HepG2 (cell line): ENCODE results near the gene ANKRD17. TPM values are rescaled to one million over a fixed set of nuclear protein-coding genes. Genes with fewer than 3 reads are reported as not detected.

Source experiments
- ATAC-seq: fragments of 200-7000 bp; cut with Tn5 transposase; 3 replicates; pipeline ENCODE4 v1.9.1; 2020; ENCODE audit warnings: mild to moderate bottlenecking, moderate library complexity
- BruUV-seq: library from RNA; stranded (reverse); fragments of 400-500 nt; replicated peaks from 2 replicates; lab custom pipeline; 2021; lab: Mats Ljungman, UMichigan
- CTCF ChIA-PET: fragments of 300-600 bp; formaldehyde crosslinking; extraction: SDS; loops from one replicate; lab custom pipeline; 2021; ENCODE audit warnings: low total read pairs, inconsistent platforms, low intra/inter-chr PET ratio; lab: Yijun Ruan, JAX
- POLR2A ChIA-PET: fragments of 350-600 bp; sonication (Branson Sonifier 250); formaldehyde crosslinking; loops from one replicate; lab custom pipeline; 2020; ENCODE audit warnings: antibody characterized with exemption, inconsistent platforms; lab: Yijun Ruan, JAX
- DNase-seq: peaks from one replicate; pipeline ENCODE4 v3.0.0-alpha.2; 2015; ENCODE audit warnings: low spot score
- FAIRE-seq: peaks from 3 replicates; lab custom pipeline; 2011; peaks lifted over from hg19 to GRCh38; lab: Jason Lieb, UNC
- H2AFZ ChIP-seq: one replicate; pipeline ENCODE4 v1.6.1; 2011; ENCODE audit warnings: low read length, inconsistent platforms
- H3K27ac ChIP-seq: fragments of 300-600 bp; 3 replicates; pipeline ENCODE4 v1.8.0; 2011; ENCODE audit warnings: mixed run types, mild to moderate bottlenecking, mixed read lengths, low read length, inconsistent platforms; ENCODE audit not compliant: insufficient read depth; ENCODE audit errors: extremely low read length
- H3K27me3 ChIP-seq, 2 experiments: fragments of 200-600 bp in 1 of 2; 2 replicates in 1 of 2; 3 replicates in 1 of 2; pipeline versions ENCODE4 v1.6.0 to v1.8.0; 2011; ENCODE audit warnings: low read length in 2 of 2, mild to moderate bottlenecking in 2 of 2, moderate library complexity in 2 of 2, inconsistent platforms in 1 of 2; ENCODE audit not compliant: insufficient read depth in 2 of 2, control insufficient read depth in 1 of 2
- H3K36me3 ChIP-seq, 2 experiments: fragments of 200-600 bp in 1 of 2; replicated peaks in 1 of 2; 2 replicates in 1 of 2; 3 replicates in 1 of 2; pipeline versions ENCODE4 v1.5.1 to v1.8.0; 2011; ENCODE audit warnings: low read length in 2 of 2, inconsistent platforms in 1 of 2; ENCODE audit not compliant: insufficient read depth in 2 of 2, control insufficient read depth in 1 of 2
- H3K4me1 ChIP-seq: 2 replicates; pipeline ENCODE4 v1.5.1; 2012; ENCODE audit warnings: low read length, inconsistent platforms; ENCODE audit not compliant: insufficient read depth
- H3K4me2 ChIP-seq: 2 replicates; pipeline ENCODE4 v1.6.0; 2011; ENCODE audit warnings: low read depth, low read length, inconsistent platforms
- H3K4me3 ChIP-seq, 3 experiments: fragments of 200-600 bp in 1 of 3; sonication (generic), shearing (Covaris generic) in 1 of 3; replicated peaks in 1 of 3; 2 replicates each; pipeline ENCODE4 v1.5.1; 2011 to 2016; ENCODE audit warnings: low read length in 3 of 3, inconsistent platforms in 2 of 3, low read depth in 2 of 3, mild to moderate bottlenecking in 2 of 3, control low read depth in 1 of 3, mixed read lengths in 1 of 3; ENCODE audit not compliant: insufficient read depth in 1 of 3
- H3K79me2 ChIP-seq: one replicate; pipeline ENCODE4 v1.6.1; 2011; ENCODE audit warnings: low read length, inconsistent platforms; ENCODE audit not compliant: insufficient read depth
- H3K9ac ChIP-seq: 2 replicates; pipeline ENCODE4 v1.6.0; 2011; ENCODE audit warnings: mild to moderate bottlenecking, low read depth, low read length, inconsistent platforms; ENCODE audit not compliant: insufficient read depth
- H3K9me3 ChIP-seq: 2 replicates; pipeline ENCODE4 v1.5.1; 2012; ENCODE audit warnings: mild to moderate bottlenecking, low read length
- H4K20me1 ChIP-seq: 2 replicates; pipeline ENCODE4 v1.6.0; 2011; ENCODE audit warnings: inconsistent platforms, mild to moderate bottlenecking, low read length, moderate library complexity; ENCODE audit not compliant: insufficient read depth
- CBFB ChIP-seq: sonication (generic); formaldehyde crosslinking; IDR thresholded peaks from 2 replicates; pipeline ENCODE4 v1.4.0; 2020; ENCODE audit warnings: missing genetic modification reagents
- CEBPB ChIP-seq: IDR thresholded peaks from 2 replicates; pipeline ENCODE4 v1.6.1; 2011; ENCODE audit warnings: low read depth, low read length, improper control_type of control experiment, borderline replicate concordance
- HNF4G ChIP-seq, 2 experiments: sonication (generic) in 1 of 2; formaldehyde crosslinking in 1 of 2; IDR thresholded peaks; 2 replicates each; pipeline versions ENCODE4 v1.4.0 to v1.6.1; 2011 to 2020; ENCODE audit warnings: borderline replicate concordance in 2 of 2, low read depth in 2 of 2, mild to moderate bottlenecking in 2 of 2, low read length in 1 of 2, missing genetic modification reagents in 1 of 2, moderate library complexity in 1 of 2
- NCOA2 ChIP-seq: sonication (generic); formaldehyde crosslinking; IDR thresholded peaks from 2 replicates; pipeline ENCODE4 v1.8.0; 2022; ENCODE audit warnings: inconsistent platforms
- PRMT3 ChIP-seq: sonication (generic); formaldehyde crosslinking; IDR thresholded peaks from 2 replicates; pipeline ENCODE4 v1.8.1; 2022; ENCODE audit warnings: low read depth, mild to moderate bottlenecking, moderate library complexity, missing genetic modification reagents, borderline replicate concordance
- RBM22 ChIP-seq: fragments of 200-400 bp; formaldehyde crosslinking; optimal IDR thresholded peaks from 2 replicates; pipeline ENCODE3; 2017; ENCODE audit warnings: mild to moderate bottlenecking, low read length, moderate library complexity
- SPEN ChIP-seq: sonication (generic); formaldehyde crosslinking; IDR thresholded peaks from 2 replicates; pipeline ENCODE4 v1.5.1; 2020; ENCODE audit warnings: low read depth, mild to moderate bottlenecking, missing genetic modification reagents
- ZNF17 ChIP-seq: sonication (generic); formaldehyde crosslinking; IDR thresholded peaks from 2 replicates; pipeline ENCODE4 v1.5.0; 2020; ENCODE audit warnings: mild to moderate bottlenecking, missing genetic modification reagents
- ZNF251 ChIP-seq: sonication (generic); formaldehyde crosslinking; IDR thresholded peaks from 2 replicates; pipeline ENCODE4 v1.9.0; 2021; ENCODE audit warnings: mild to moderate bottlenecking, missing genetic modification reagents
- ZNF7 ChIP-seq: IDR thresholded peaks from 2 replicates; pipeline ENCODE4 v1.6.1; 2016; ENCODE audit warnings: missing biosample characterization, missing genetic modification reagents
- ZNF747 ChIP-seq: sonication (generic); formaldehyde crosslinking; IDR thresholded peaks from 2 replicates; pipeline ENCODE4 v1.8.1; 2023; ENCODE audit warnings: missing genetic modification reagents, mild to moderate bottlenecking, borderline replicate concordance
- WGBS: methylation state at CpG from one replicate; pipeline ENCODE4 v1.1.6; 2017; ENCODE audit warnings: low lambda C conversion rate; 5-methylcytosine and 5-hydroxymethylcytosine counted together
- in situ Hi-C: cut with HindIII; loops from 2 replicates; pipeline ENCODE4 v1.10.0; 2017; ENCODE audit warnings: low pct_unique_long_range_greater_than_20kb; ENCODE audit not compliant: extremely low pct_ligation_motif_present
- intact Hi-C: fragments of 100-400 bp; cut with micrococcal nuclease; formaldehyde crosslinking; loops from one replicate; pipeline ENCODE4 v1.10.0; 2022; ENCODE audit not compliant: unreplicated experiment
- polyA plus RNA-seq, 8 experiments: library from polyadenylated mRNA; depleted of rRNA in 3 of 8; stranded (reverse) in 7 of 8; unstranded in 1 of 8; fragments of >200 nt; fragmentation: Illumina TruSeq in 4 of 8; extraction: Trizol in 4 of 8; gene quantifications; 2 replicates each; pipeline versions ENCODE4 v1.2.1 to v1.2.3, GENCODE V29; 2011 to 2016; ENCODE audit warnings: low read depth in 4 of 8, missing spikeins in 1 of 8, mixed read lengths in 1 of 8; ENCODE audit not compliant: insufficient read depth in 1 of 8
- total RNA-seq, 5 experiments: library from RNA; depleted of rRNA; stranded (reverse); fragments of >200 nt; fragmentation: Illumina TruSeq; extraction: Trizol; gene quantifications; 2 replicates each; pipeline ENCODE4 v1.2.3, GENCODE V29; 2016; ENCODE audit warnings: low read depth in 1 of 5
- TF ChIP-seq, protein P1 (sequence below): sonication (generic); formaldehyde crosslinking; IDR thresholded peaks from 2 replicates; pipeline ENCODE4 v1.4.0; 2020; ENCODE audit warnings: mild to moderate bottlenecking, missing genetic modification reagents
- TF ChIP-seq, protein P2 (sequence below): IDR thresholded peaks from 2 replicates; pipeline ENCODE4 v1.6.1; 2012; ENCODE audit warnings: inconsistent platforms
- TF ChIP-seq, protein P3 (sequence below): sonication (generic); formaldehyde crosslinking; IDR thresholded peaks from 2 replicates; pipeline ENCODE4 v1.4.0; 2020; ENCODE audit warnings: low read depth, missing genetic modification reagents

Gene ANKRD17
- total and polyA plus RNA-seq, 2 of the 13 experiments (the other 11 are each of a cell fraction or from before 2014, with no cell fraction given) = 55.7 to 61.1 TPM

DNA sequence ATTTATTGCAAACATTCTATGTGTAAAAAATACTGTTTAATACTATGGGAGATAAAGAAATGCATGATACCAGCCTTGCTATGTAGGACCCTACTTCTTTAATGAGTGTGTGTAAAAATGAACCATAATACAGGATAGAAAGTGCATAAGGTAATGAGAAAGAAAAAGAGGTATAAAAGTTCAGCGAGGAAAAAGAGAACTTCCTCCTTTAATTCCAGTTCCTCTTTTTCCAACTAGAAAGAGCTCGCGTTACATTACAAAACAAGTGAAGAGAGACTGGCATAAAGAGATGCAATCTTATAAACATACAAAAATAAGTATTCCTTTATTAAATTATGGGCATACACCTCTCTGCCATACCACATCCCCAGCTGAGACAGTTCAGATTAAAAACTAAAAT lies 77.4 kb downstream of the ANKRD17 start:
- no peaks in the 10 kb centered on the region for H3K9me3 ChIP-seq
- intact Hi-C loops = no loop called here
- no peaks in the 10 kb centered on the region for H3K27me3 ChIP-seq
- H3K4me2 ChIP-seq = no peak overlapping the region
- WGBS = 93% methylated on average over 3 of the region's 3 CpGs
- POLR2A ChIA-PET = no interaction called here
- no peak for DNase-seq
- peaks cover 15% of the 10 kb centered on the region for H3K4me1 ChIP-seq
- no TSS peak for BruUV-seq
- CTCF ChIA-PET = no interaction called here
- in situ Hi-C loops = no loop called here
- H3K27ac ChIP-seq = no peak overlapping the region
- no peak for ATAC-seq
- no peak for FAIRE-seq
- peaks cover 75% of the 10 kb centered on the region for H3K79me2 ChIP-seq
- peaks cover 13% of the 10 kb centered on the region; the same call in 1 of the 2 replicates for H4K20me1 ChIP-seq
- no peak overlapping the region for H3K4me3 ChIP-seq
- H3K9ac ChIP-seq = no peak overlapping the region
- H3K36me3 ChIP-seq = peaks cover 4 to 18% of the 10 kb centered on the region in 2 experiments; a peak in 4 of 5 replicates
- no peak overlapping the region for H2AFZ ChIP-seq
- TF ChIP-seq, protein P1, sequence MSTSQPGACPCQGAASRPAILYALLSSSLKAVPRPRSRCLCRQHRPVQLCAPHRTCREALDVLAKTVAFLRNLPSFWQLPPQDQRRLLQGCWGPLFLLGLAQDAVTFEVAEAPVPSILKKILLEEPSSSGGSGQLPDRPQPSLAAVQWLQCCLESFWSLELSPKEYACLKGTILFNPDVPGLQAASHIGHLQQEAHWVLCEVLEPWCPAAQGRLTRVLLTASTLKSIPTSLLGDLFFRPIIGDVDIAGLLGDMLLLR (CRISPR knock-in tag) = no peak
- TF ChIP-seq, protein P2, sequence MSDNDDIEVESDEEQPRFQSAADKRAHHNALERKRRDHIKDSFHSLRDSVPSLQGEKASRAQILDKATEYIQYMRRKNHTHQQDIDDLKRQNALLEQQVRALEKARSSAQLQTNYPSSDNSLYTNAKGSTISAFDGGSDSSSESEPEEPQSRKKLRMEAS = no peak
- no peak for TF ChIP-seq CBFB (CRISPR knock-in tag)
- no peak for TF ChIP-seq RBM22
- TF ChIP-seq, protein P3, sequence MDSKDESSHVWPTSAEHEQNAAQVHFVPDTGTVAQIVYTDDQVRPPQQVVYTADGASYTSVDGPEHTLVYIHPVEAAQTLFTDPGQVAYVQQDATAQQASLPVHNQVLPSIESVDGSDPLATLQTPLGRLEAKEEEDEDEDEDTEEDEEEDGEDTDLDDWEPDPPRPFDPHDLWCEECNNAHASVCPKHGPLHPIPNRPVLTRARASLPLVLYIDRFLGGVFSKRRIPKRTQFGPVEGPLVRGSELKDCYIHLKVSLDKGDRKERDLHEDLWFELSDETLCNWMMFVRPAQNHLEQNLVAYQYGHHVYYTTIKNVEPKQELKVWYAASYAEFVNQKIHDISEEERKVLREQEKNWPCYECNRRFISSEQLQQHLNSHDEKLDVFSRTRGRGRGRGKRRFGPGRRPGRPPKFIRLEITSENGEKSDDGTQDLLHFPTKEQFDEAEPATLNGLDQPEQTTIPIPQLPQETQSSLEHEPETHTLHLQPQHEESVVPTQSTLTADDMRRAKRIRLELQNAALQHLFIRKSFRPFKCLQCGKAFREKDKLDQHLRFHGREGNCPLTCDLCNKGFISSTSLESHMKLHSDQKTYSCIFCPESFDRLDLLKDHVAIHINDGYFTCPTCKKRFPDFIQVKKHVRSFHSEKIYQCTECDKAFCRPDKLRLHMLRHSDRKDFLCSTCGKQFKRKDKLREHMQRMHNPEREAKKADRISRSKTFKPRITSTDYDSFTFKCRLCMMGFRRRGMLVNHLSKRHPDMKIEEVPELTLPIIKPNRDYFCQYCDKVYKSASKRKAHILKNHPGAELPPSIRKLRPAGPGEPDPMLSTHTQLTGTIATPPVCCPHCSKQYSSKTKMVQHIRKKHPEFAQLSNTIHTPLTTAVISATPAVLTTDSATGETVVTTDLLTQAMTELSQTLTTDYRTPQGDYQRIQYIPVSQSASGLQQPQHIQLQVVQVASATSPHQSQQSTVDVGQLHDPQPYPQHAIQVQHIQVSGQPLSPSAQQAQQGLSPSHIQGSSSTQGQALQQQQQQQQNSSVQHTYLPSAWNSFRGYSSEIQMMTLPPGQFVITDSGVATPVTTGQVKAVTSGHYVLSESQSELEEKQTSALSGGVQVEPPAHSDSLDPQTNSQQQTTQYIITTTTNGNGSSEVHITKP (CRISPR knock-in tag) = no peak
- TF ChIP-seq ZNF747 = no peak
- no peak for TF ChIP-seq ZNF7 (CRISPR knock-in tag)
- TF ChIP-seq NCOA2 (CRISPR knock-in tag) = no peak
- TF ChIP-seq ZNF17 (CRISPR knock-in tag) = no peak
- TF ChIP-seq CEBPB = no peak
- no peak for TF ChIP-seq HNF4G (IDR thresholded peaks at IDR 0.05; ENCODE audit: borderline replicate concordance, low read depth, low read length)
- no peak for TF ChIP-seq HNF4G (CRISPR knock-in tag; IDR thresholded peaks at IDR 0.05; ENCODE audit: borderline replicate concordance, low read depth)
- TF ChIP-seq PRMT3 = no peak
- TF ChIP-seq SPEN (CRISPR knock-in tag) = no peak
- no peak for TF ChIP-seq ZNF251 (CRISPR knock-in tag)
